ENCODE data around the gene TLN1. TPM values are rescaled to one million over a fixed set of nuclear protein-coding genes. Genes with fewer than 3 reads are reported as not detected.

Gene TLN1
- total and polyA plus RNA-seq, 5 donors from 2014 or later = 33.7 to 277 (median 35.9) TPM

DNA sequence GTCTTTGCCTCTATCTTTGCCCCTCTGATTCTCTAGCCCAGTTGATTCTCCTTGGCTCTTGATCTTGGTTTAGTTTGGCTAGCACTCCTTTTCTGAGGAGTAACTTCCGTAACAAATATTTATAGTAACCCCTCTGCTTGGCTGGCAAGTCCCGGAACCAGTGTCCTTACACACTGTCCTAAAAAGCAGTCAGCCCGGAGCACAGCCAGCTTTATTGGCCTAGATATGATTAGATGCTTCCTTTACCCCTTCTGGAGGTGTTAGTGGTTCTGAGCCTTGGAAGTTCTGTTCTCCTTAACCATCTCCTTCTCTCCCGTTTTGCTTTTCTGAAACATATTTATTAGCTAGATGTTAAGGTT, 39.1 kb upstream of the TLN1 start:
- Mint-ChIP-seq H3K27me3 (no peaks in the 10 kb centered on the region), H3K4me3 (no peak overlapping the region), H3K36me3 (peaks cover 3% of the 10 kb centered on the region), H3K4me1 (peaks cover 0 to 21% (median 18%) of the 10 kb centered on the region in 4 donors), H3K9me3 (no peaks in the 10 kb centered on the region), H3K27ac (no peak overlapping the region)
- H3K9me3 ChIP-seq (ENCODE audit: control insufficient read depth in 2 of 2, low read length in 2 of 2) = no peaks in the 10 kb centered on the region
- H3K27ac ChIP-seq (ENCODE audit: insufficient read depth, low read length, poor library complexity, severe bottlenecking) = no peak overlapping the region
- no peaks in the 10 kb centered on the region for H3K27me3 ChIP-seq (ENCODE audit: control insufficient read depth, insufficient read depth, low read length)
- H3K36me3 ChIP-seq (ENCODE audit: control insufficient read depth, insufficient read depth, low read length) = peaks cover 4% of the 10 kb centered on the region
- DNase-seq = no peak
- no peak overlapping the region for H3K4me3 ChIP-seq (ENCODE audit: low read depth, low read length)
- H3K4me1 ChIP-seq (ENCODE audit: control insufficient read depth, insufficient read depth, low read length, poor library complexity, severe bottlenecking) = no peaks in the 10 kb centered on the region
- ATAC-seq (ENCODE audit: low read depth in 2 of 2) = no peak

DNA sequence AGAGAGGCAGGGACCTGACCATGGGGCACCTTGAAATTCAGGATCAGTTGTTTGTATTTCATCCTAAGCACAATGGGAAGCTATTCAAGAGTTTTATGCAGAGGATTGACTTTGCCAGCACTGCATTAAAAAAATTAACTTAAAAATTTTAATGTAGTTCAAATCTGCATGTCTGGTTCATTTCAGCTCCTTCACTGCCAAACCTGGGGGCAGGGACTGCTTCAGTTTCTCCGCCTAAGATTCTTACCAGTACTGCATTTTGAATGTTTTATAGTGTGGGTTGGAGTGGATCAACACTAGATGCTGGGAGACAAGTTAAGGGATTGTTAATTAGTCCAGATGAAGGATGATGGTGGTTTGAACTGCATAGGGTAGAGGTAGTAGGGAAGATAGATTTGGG, 37.8 kb upstream of the TLN1 start:
- Mint-ChIP-seq H3K27me3 (no peaks in the 10 kb centered on the region), H3K4me3 (no peak overlapping the region), H3K36me3 (no peaks in the 10 kb centered on the region), H3K4me1 (peaks cover 4 to 22% (median 15%) of the 10 kb centered on the region in 4 donors), H3K9me3 (no peaks in the 10 kb centered on the region), H3K27ac (no peak overlapping the region)
- Histone ChIP-seq H3K4me3 (ENCODE audit: low read depth, low read length) (no peak overlapping the region), H3K9me3 (ENCODE audit: control insufficient read depth in 2 of 2, low read length in 2 of 2) (no peaks in the 10 kb centered on the region), H3K4me1 (ENCODE audit: control insufficient read depth, insufficient read depth, low read length, poor library complexity, severe bottlenecking) (no peaks in the 10 kb centered on the region), H3K27ac (ENCODE audit: insufficient read depth, low read length, poor library complexity, severe bottlenecking) (no peak overlapping the region), H3K36me3 (ENCODE audit: control insufficient read depth, insufficient read depth, low read length) (peaks cover 4% of the 10 kb centered on the region), H3K27me3 (ENCODE audit: control insufficient read depth, insufficient read depth, low read length) (no peaks in the 10 kb centered on the region)
- no peak for ATAC-seq (ENCODE audit: low read depth in 2 of 2)
- DNase-seq = no peak

DNA sequence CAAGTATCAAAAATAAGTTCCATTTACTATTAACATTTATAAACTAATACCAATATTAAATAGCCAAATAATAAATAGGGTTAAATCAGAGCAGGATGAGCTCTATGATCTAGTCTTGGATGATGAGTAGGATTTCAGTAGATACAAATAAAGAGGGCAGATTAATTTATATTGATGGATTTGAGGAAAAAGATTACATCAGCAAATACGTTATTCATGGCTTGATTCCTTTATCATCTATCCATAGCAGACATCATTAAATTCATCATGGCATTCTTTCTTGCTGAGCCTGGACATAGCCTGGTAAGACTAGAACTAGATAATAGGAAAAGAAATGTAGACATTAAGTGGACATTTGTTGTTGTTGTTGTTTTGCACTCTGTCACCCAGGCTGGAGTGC, 35.5 kb upstream of the TLN1 start:
- Histone ChIP-seq H3K4me3 (ENCODE audit: low read depth, low read length) (no peak overlapping the region), H3K9me3 (ENCODE audit: control insufficient read depth in 2 of 2, low read length in 2 of 2) (no peaks in the 10 kb centered on the region), H3K4me1 (ENCODE audit: control insufficient read depth, insufficient read depth, low read length, poor library complexity, severe bottlenecking) (no peaks in the 10 kb centered on the region), H3K36me3 (ENCODE audit: control insufficient read depth, insufficient read depth, low read length) (peaks cover 4% of the 10 kb centered on the region), H3K27me3 (ENCODE audit: control insufficient read depth, insufficient read depth, low read length) (no peaks in the 10 kb centered on the region), H3K27ac (ENCODE audit: insufficient read depth, low read length, poor library complexity, severe bottlenecking) (no peak overlapping the region)
- H3K36me3 Mint-ChIP-seq = no peaks in the 10 kb centered on the region
- H3K27me3 Mint-ChIP-seq = no peaks in the 10 kb centered on the region
- H3K27ac Mint-ChIP-seq = no peak overlapping the region
- H3K9me3 Mint-ChIP-seq = no peaks in the 10 kb centered on the region
- DNase-seq (no peak), ATAC-seq (ENCODE audit: low read depth in 2 of 2) (no peak)
- no peak overlapping the region for H3K4me3 Mint-ChIP-seq
- H3K4me1 Mint-ChIP-seq = peaks cover 12 to 25% (median 18%) of the 10 kb centered on the region in 4 donors

DNA sequence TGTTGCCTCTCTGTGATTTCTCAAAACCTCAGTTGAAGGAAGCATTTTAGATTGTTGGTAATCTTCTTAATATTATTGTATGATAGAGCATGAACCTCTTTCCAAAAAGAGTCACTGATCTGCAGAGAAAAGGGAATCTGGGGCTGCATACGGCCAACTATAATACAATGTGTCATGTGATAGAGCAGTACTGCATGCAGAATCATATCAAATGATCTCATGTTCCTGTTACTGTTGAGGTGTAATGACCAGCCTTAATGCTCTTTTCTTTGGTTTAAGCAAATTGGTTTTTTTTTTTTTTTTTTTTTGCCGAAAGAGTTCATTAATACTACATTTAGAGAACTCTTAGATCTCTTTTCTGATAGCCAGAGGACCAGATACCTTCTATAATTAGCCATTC, 35.0 kb upstream of the TLN1 start:
- Mint-ChIP-seq H3K9me3 (no peaks in the 10 kb centered on the region), H3K27me3 (no peaks in the 10 kb centered on the region), H3K4me1 (peaks cover 14 to 28% (median 22%) of the 10 kb centered on the region in 4 donors), H3K4me3 (no peak overlapping the region), H3K27ac (no peak overlapping the region), H3K36me3 (no peaks in the 10 kb centered on the region)
- Histone ChIP-seq H3K4me3 (ENCODE audit: low read depth, low read length) (no peak overlapping the region), H3K4me1 (ENCODE audit: control insufficient read depth, insufficient read depth, low read length, poor library complexity, severe bottlenecking) (no peaks in the 10 kb centered on the region), H3K27me3 (ENCODE audit: control insufficient read depth, insufficient read depth, low read length) (no peaks in the 10 kb centered on the region), H3K27ac (ENCODE audit: insufficient read depth, low read length, poor library complexity, severe bottlenecking) (no peak overlapping the region), H3K36me3 (ENCODE audit: control insufficient read depth, insufficient read depth, low read length) (peaks cover under 1% of the 10 kb centered on the region), H3K9me3 (ENCODE audit: control insufficient read depth in 2 of 2, low read length in 2 of 2) (no peaks in the 10 kb centered on the region)
- DNase-seq (no peak), ATAC-seq (ENCODE audit: low read depth in 2 of 2) (no peak)

DNA sequence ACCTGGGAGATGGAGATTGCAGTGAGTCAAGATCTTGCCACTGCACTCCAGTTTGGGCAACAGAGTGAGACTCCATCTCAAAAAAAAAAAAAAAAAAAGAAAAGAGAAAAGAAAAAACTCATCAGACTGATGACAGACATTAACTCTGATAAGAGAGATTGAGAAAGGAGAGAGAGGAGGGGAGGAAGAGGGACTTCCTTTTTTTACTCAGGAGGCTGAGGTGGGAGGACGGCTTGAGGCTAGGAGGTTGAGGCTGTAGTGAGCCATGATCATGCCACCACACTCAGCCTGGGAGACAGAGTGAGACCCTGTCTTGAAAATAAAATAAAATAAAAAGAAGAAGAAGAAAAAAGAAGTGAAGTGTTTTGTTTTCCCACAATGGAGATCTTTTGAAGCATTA, 31.8 kb upstream of the TLN1 start:
- DNase-seq (no peak), ATAC-seq (ENCODE audit: low read depth in 2 of 2) (no peak)
- peaks cover 26 to 53% (median 41%) of the 10 kb centered on the region in 4 donors for H3K4me1 Mint-ChIP-seq
- H3K4me3 Mint-ChIP-seq = no peak overlapping the region
- Histone ChIP-seq H3K27ac (ENCODE audit: insufficient read depth, low read length, poor library complexity, severe bottlenecking) (no peak overlapping the region), H3K4me3 (ENCODE audit: low read depth, low read length) (no peak overlapping the region), H3K9me3 (ENCODE audit: control insufficient read depth in 2 of 2, low read length in 2 of 2) (no peaks in the 10 kb centered on the region), H3K4me1 (ENCODE audit: control insufficient read depth, insufficient read depth, low read length, poor library complexity, severe bottlenecking) (peaks cover 6% of the 10 kb centered on the region), H3K27me3 (ENCODE audit: control insufficient read depth, insufficient read depth, low read length) (no peaks in the 10 kb centered on the region), H3K36me3 (ENCODE audit: control insufficient read depth, insufficient read depth, low read length) (peaks cover 6% of the 10 kb centered on the region)
- no peak overlapping the region for H3K27ac Mint-ChIP-seq
- no peaks in the 10 kb centered on the region for H3K9me3 Mint-ChIP-seq
- H3K36me3 Mint-ChIP-seq = peaks cover 7% of the 10 kb centered on the region
- no peaks in the 10 kb centered on the region for H3K27me3 Mint-ChIP-seq

DNA sequence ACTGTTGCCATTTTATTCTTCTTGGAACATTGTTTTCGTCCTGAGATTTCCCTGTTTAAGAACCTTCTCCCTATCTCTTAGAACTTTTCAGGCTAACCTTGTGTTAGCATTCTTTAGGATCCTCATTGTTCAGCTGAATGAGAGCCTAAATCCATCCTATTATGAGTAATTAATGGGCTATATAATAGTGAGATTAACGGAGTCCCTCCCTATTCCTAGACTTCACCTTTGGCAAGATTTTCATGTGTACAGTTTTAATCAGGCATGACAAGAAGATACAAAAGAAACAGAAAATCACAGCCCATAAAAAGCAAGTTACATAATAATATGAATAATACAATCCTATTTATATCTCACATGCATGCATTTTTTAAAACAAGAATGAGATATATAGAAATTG, 31.2 kb upstream of the TLN1 start:
- H3K4me1 Mint-ChIP-seq = peaks cover 30 to 53% (median 45%) of the 10 kb centered on the region in 4 donors
- no peaks in the 10 kb centered on the region for H3K27me3 Mint-ChIP-seq
- H3K4me3 Mint-ChIP-seq = no peak overlapping the region
- no peak overlapping the region for H3K4me3 ChIP-seq (ENCODE audit: low read depth, low read length)
- no peaks in the 10 kb centered on the region for H3K9me3 ChIP-seq (ENCODE audit: control insufficient read depth in 2 of 2, low read length in 2 of 2)
- DNase-seq = no peak
- ATAC-seq (ENCODE audit: low read depth in 2 of 2) = no peak
- peaks cover 6% of the 10 kb centered on the region for H3K36me3 ChIP-seq (ENCODE audit: control insufficient read depth, insufficient read depth, low read length)
- no peak overlapping the region for H3K27ac ChIP-seq (ENCODE audit: insufficient read depth, low read length, poor library complexity, severe bottlenecking)
- peaks cover 6% of the 10 kb centered on the region for H3K4me1 ChIP-seq (ENCODE audit: control insufficient read depth, insufficient read depth, low read length, poor library complexity, severe bottlenecking)
- H3K27ac Mint-ChIP-seq = no peak overlapping the region
- H3K9me3 Mint-ChIP-seq = no peaks in the 10 kb centered on the region
- H3K36me3 Mint-ChIP-seq = peaks cover 7% of the 10 kb centered on the region
- H3K27me3 ChIP-seq (ENCODE audit: control insufficient read depth, insufficient read depth, low read length) = no peaks in the 10 kb centered on the region

DNA sequence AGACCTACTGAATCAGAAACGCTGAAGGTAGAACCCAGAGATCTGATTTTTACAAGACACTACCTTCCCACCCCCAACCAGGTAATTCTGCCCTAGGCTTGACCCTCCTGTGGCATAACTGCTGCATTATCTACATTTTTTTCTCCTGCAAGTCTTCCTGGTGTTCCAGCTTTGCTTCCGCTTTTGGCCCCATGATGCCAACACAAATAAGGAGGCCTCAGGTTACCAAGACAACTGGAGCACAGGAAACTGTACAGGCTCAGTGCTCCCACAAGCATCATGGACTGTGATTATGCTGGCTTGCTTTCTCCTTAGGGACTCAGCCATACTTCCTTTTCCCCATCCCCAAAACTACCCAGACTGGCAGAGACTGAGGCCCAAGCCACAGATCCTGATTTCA, 28.7 kb upstream of the TLN1 start:
- Histone ChIP-seq H3K4me3 (ENCODE audit: low read depth, low read length) (no peak overlapping the region), H3K36me3 (ENCODE audit: control insufficient read depth, insufficient read depth, low read length) (peaks cover 6% of the 10 kb centered on the region), H3K9me3 (ENCODE audit: control insufficient read depth in 2 of 2, low read length in 2 of 2) (no peaks in the 10 kb centered on the region), H3K4me1 (ENCODE audit: control insufficient read depth, insufficient read depth, low read length, poor library complexity, severe bottlenecking) (peaks cover 24% of the 10 kb centered on the region), H3K27me3 (ENCODE audit: control insufficient read depth, insufficient read depth, low read length) (no peaks in the 10 kb centered on the region), H3K27ac (ENCODE audit: insufficient read depth, low read length, poor library complexity, severe bottlenecking) (no peak overlapping the region)
- Mint-ChIP-seq H3K36me3 (peaks cover 11% of the 10 kb centered on the region), H3K27ac (peak overlapping the region in 1 of 3 donors; percentile 42), H3K4me3 (peak overlapping the region in 1 of 4 donors; percentile 21), H3K27me3 (no peaks in the 10 kb centered on the region), H3K9me3 (no peaks in the 10 kb centered on the region), H3K4me1 (peaks cover 15 to 61% (median 54%) of the 10 kb centered on the region in 4 donors)
- ATAC-seq (ENCODE audit: low read depth in 2 of 2) = no peak
- DNase-seq = no peak

DNA sequence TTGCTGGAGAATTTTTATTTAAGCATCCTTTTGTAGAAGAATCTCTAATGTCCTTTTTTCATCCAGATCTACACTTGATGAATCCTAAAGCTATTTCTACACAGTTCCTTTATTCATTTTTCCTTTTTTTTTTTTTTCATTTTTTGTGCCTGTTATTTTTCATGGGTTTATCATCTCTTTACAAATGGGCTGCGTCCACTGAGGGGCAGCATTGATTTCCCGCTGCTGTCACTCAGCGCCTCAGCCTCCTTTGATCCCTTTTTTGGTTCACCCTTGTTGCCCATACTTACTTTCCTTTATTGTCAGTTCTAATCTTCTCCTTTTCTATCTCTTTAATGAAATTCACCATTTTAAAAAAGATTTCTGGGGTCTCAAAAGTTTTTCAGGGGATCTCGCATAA, 27.8 kb upstream of the TLN1 start:
- peak overlapping the region; percentile 4 to 87 (median 40) for H3K4me3 Mint-ChIP-seq
- peaks cover 15 to 63% (median 55%) of the 10 kb centered on the region in 4 donors for H3K4me1 Mint-ChIP-seq
- no peaks in the 10 kb centered on the region for H3K9me3 Mint-ChIP-seq

More for the DNA sequence above, 27.8 kb upstream of the TLN1 start:
- Histone ChIP-seq H3K27ac (ENCODE audit: insufficient read depth, low read length, poor library complexity, severe bottlenecking) (no peak overlapping the region), H3K4me3 (ENCODE audit: low read depth, low read length) (no peak overlapping the region), H3K36me3 (ENCODE audit: control insufficient read depth, insufficient read depth, low read length) (peaks cover 6% of the 10 kb centered on the region), H3K27me3 (ENCODE audit: control insufficient read depth, insufficient read depth, low read length) (no peaks in the 10 kb centered on the region), H3K4me1 (ENCODE audit: control insufficient read depth, insufficient read depth, low read length, poor library complexity, severe bottlenecking) (peaks cover 24% of the 10 kb centered on the region), H3K9me3 (ENCODE audit: control insufficient read depth in 2 of 2, low read length in 2 of 2) (no peaks in the 10 kb centered on the region)
- Mint-ChIP-seq H3K36me3 (peaks cover 11% of the 10 kb centered on the region), H3K27me3 (no peaks in the 10 kb centered on the region), H3K27ac (no peak overlapping the region)
- ATAC-seq (ENCODE audit: low read depth in 2 of 2) (no peak), DNase-seq (no peak)

All from CD4-positive, CD25-positive, alpha-beta regulatory T cell (primary cell).